Astrocyte (in vitro differentiated cells and primary cell): ENCODE measurements around the gene SCAPER. TPM values are rescaled to one million over a fixed set of nuclear protein-coding genes. Genes with fewer than 3 reads are reported as not detected.
"Not testable (repeated sequence)": the region's sequence is repeated elsewhere in the genome, so short reads cannot be mapped to it uniquely, and the experiment has no call there.

Experiments used
- DNase-seq: peaks from one replicate; pipeline ENCODE4 v3.0.0-alpha.2; 2010; ENCODE audit warnings: low read depth
- FAIRE-seq: peaks from 2 replicates; lab custom pipeline; 2011; peaks lifted over from hg19 to GRCh38; lab: Jason Lieb, UNC
- H2AFZ ChIP-seq: 2 replicates; pipeline ENCODE4 v1.6.0; 2012; ENCODE audit warnings: low read depth, low read length, inconsistent platforms
- H3K27ac ChIP-seq: 2 replicates; pipeline ENCODE4 v1.5.1; 2011; ENCODE audit warnings: low read depth, low read length, inconsistent platforms
- H3K27me3 ChIP-seq: 2 replicates; pipeline ENCODE4 v1.6.0; 2011; ENCODE audit warnings: low read length, inconsistent platforms; ENCODE audit not compliant: insufficient read depth
- H3K36me3 ChIP-seq: 2 replicates; pipeline ENCODE4 v1.5.1; 2011; ENCODE audit warnings: low read length, inconsistent platforms; ENCODE audit not compliant: insufficient read depth
- H3K4me1 ChIP-seq: 2 replicates; pipeline ENCODE4 v1.5.1; 2011; ENCODE audit warnings: low read length, inconsistent platforms; ENCODE audit not compliant: insufficient read depth
- H3K4me2 ChIP-seq: 2 replicates; pipeline ENCODE4 v1.6.0; 2012; ENCODE audit warnings: low read length, inconsistent platforms
- H3K4me3 ChIP-seq: 2 replicates; pipeline ENCODE4 v1.5.1; 2011; ENCODE audit warnings: low read depth, mild to moderate bottlenecking, low read length, inconsistent platforms; ENCODE audit not compliant: insufficient read depth
- H3K79me2 ChIP-seq: 2 replicates; pipeline ENCODE4 v1.6.0; 2012; ENCODE audit warnings: mild to moderate bottlenecking, low read length, inconsistent platforms; ENCODE audit not compliant: insufficient read depth
- H3K9ac ChIP-seq: 2 replicates; pipeline ENCODE4 v1.6.0; 2012; ENCODE audit warnings: mild to moderate bottlenecking, low read length, inconsistent platforms
- H3K9me3 ChIP-seq: 2 replicates; pipeline ENCODE4 v1.5.1; 2012; ENCODE audit warnings: low read depth, mild to moderate bottlenecking, low read length, inconsistent platforms; ENCODE audit not compliant: insufficient read depth
- H4K20me1 ChIP-seq: 2 replicates; pipeline ENCODE4 v1.6.0; 2012; ENCODE audit warnings: low read length, inconsistent platforms; ENCODE audit not compliant: insufficient read depth
- H3K27ac Mint-ChIP-seq: one replicate; pipeline ENCODE4 v1.8.0; 2021; ENCODE audit warnings: mild to moderate bottlenecking, mixed read lengths; ENCODE audit not compliant: unreplicated experiment
- H3K27me3 Mint-ChIP-seq: one replicate; pipeline ENCODE4 v1.8.0; 2021; ENCODE audit warnings: low read depth, mixed read lengths; ENCODE audit not compliant: unreplicated experiment
- H3K36me3 Mint-ChIP-seq: one replicate; pipeline ENCODE4 v1.8.0; 2021; ENCODE audit warnings: low read depth, mixed read lengths; ENCODE audit not compliant: unreplicated experiment
- H3K4me1 Mint-ChIP-seq: one replicate; pipeline ENCODE4 v1.8.0; 2021; ENCODE audit warnings: low read depth, mixed read lengths; ENCODE audit not compliant: unreplicated experiment
- H3K4me3 Mint-ChIP-seq: one replicate; pipeline ENCODE4 v1.8.0; 2021; ENCODE audit warnings: mild to moderate bottlenecking, moderate library complexity, mixed read lengths; ENCODE audit not compliant: unreplicated experiment
- H3K9me3 Mint-ChIP-seq: one replicate; pipeline ENCODE4 v1.8.0; 2021; ENCODE audit warnings: mild to moderate bottlenecking, mixed read lengths; ENCODE audit not compliant: unreplicated experiment
- CTCF ChIP-seq: IDR thresholded peaks from 2 replicates; pipeline ENCODE4 v1.5.1; 2011; ENCODE audit warnings: low read depth, mild to moderate bottlenecking, inconsistent platforms, low read length, moderate library complexity; ENCODE audit not compliant: insufficient read depth
- EZH2 ChIP-seq: IDR thresholded peaks from 2 replicates; pipeline ENCODE4 v1.6.1; 2012; ENCODE audit warnings: mild to moderate bottlenecking, low read length, inconsistent platforms; ENCODE audit not compliant: insufficient read depth
- total RNA-seq: library from RNA; stranded (reverse); gene quantifications from 2 replicates; pipeline ENCODE4 v1.2.1, GENCODE V29; 2021

SCAPER gene
- total RNA-seq, 1 donor from 2014 or later, result 8.6 TPM

GRCh38 chr15:76440441-76440840, 464.7 kb downstream of the SCAPER start:
- H2AFZ ChIP-seq, result no peak overlapping the region
- no peak overlapping the region for H3K27ac ChIP-seq
- no peaks in the 10 kb centered on the region for H3K9me3 ChIP-seq
- no peak overlapping the region for H3K4me3 ChIP-seq
- DNase-seq (no peak), FAIRE-seq (no peak)
- Mint-ChIP-seq H3K9me3 (no peaks in the 10 kb centered on the region), H3K36me3 (no peaks in the 10 kb centered on the region), H3K27me3 (no peaks in the 10 kb centered on the region), H3K27ac (no peak overlapping the region), H3K4me1 (no peaks in the 10 kb centered on the region), H3K4me3 (no peak overlapping the region)
- no peak overlapping the region for H3K4me2 ChIP-seq
- H3K27me3 ChIP-seq, result no peaks in the 10 kb centered on the region
- no peak overlapping the region for H3K9ac ChIP-seq
- H3K36me3 ChIP-seq, result no peaks in the 10 kb centered on the region
- no peaks in the 10 kb centered on the region for H3K4me1 ChIP-seq
- H3K79me2 ChIP-seq, result no peaks in the 10 kb centered on the region
- TF ChIP-seq EZH2 (no peak), CTCF (no peak)
- H4K20me1 ChIP-seq, result no peaks in the 10 kb centered on the region

- H3K27me3 Mint-ChIP-seq, result no peaks in the 10 kb centered on the region
- Histone ChIP-seq H3K4me2 (no peak overlapping the region), H2AFZ (no peak overlapping the region), H3K36me3 (no peaks in the 10 kb centered on the region), H3K9me3 (no peaks in the 10 kb centered on the region), H3K27me3 (no peaks in the 10 kb centered on the region), H3K4me3 (no peak overlapping the region), H3K27ac (no peak overlapping the region), H3K4me1 (no peaks in the 10 kb centered on the region), H4K20me1 (no peaks in the 10 kb centered on the region), H3K79me2 (no peaks in the 10 kb centered on the region), H3K9ac (no peak overlapping the region)
- TF ChIP-seq EZH2 (no peak), CTCF (no peak)
- FAIRE-seq, result no peak
- H3K9me3 Mint-ChIP-seq, result no peaks in the 10 kb centered on the region
- DNase-seq, result no peak
- H3K27ac Mint-ChIP-seq, result no peak overlapping the region
- H3K36me3 Mint-ChIP-seq, result no peaks in the 10 kb centered on the region
- no peak overlapping the region for H3K4me3 Mint-ChIP-seq
- H3K4me1 Mint-ChIP-seq, result no peaks in the 10 kb centered on the region
Measured at GRCh38 chr15:76439542-76439941, 465.6 kb downstream of the SCAPER start.

GRCh38 chr15:76433798-76434400, 471.2 kb downstream of the SCAPER start:
- Mint-ChIP-seq H3K36me3 (no peaks in the 10 kb centered on the region), H3K4me1 (peaks cover 19% of the 10 kb centered on the region), H3K27ac (peak overlapping the region; percentile 90), H3K27me3 (no peaks in the 10 kb centered on the region), H3K4me3 (no peak overlapping the region), H3K9me3 (peaks cover 5% of the 10 kb centered on the region)
- peak; percentile 48 for DNase-seq
- no peaks in the 10 kb centered on the region for H3K9me3 ChIP-seq
- H3K36me3 ChIP-seq, result no peaks in the 10 kb centered on the region
- H3K4me3 ChIP-seq, result no peak overlapping the region
- H2AFZ ChIP-seq, result no peak overlapping the region
- no peaks in the 10 kb centered on the region for H4K20me1 ChIP-seq
- H3K27me3 ChIP-seq, result no peaks in the 10 kb centered on the region
- H3K4me1 ChIP-seq, result peaks cover 8% of the 10 kb centered on the region
- TF ChIP-seq EZH2 (no peak), CTCF (no peak)
- no peaks in the 10 kb centered on the region for H3K79me2 ChIP-seq
- FAIRE-seq, result no peak
- no peak overlapping the region for H3K4me2 ChIP-seq
- no peak overlapping the region for H3K27ac ChIP-seq
- no peak overlapping the region for H3K9ac ChIP-seq

GRCh38 chr15:76433036-76433435, 472.1 kb downstream of the SCAPER start:
- H3K36me3 Mint-ChIP-seq, H3K9me3 Mint-ChIP-seq, DNase-seq, H3K36me3 ChIP-seq, H2AFZ ChIP-seq, H3K27me3 ChIP-seq, H3K4me1 ChIP-seq, H3K4me3 ChIP-seq, FAIRE-seq, H3K79me2 ChIP-seq, H3K27me3 Mint-ChIP-seq, H3K27ac ChIP-seq, H3K9ac ChIP-seq, H3K4me3 Mint-ChIP-seq, H3K9me3 ChIP-seq, H4K20me1 ChIP-seq, H3K4me2 ChIP-seq: not testable (repeated sequence)
- Mint-ChIP-seq H3K27ac (peak overlapping the region; percentile 90), H3K4me1 (peaks cover 19% of the 10 kb centered on the region)
